Lower leg skin (tissue), 4 donors: ENCODE data around the gene GNG12. TPM values are rescaled to one million over a fixed set of nuclear protein-coding genes. Genes with fewer than 3 reads are reported as not detected.
A peak's percentile ranks its signal among the peaks of the same experiment; 100 is the strongest.

Experiments used
- DNase-seq, 2 donors: peaks; one replicate each; pipeline ENCODE4 v3.0.0-alpha.2; 2019; ENCODE audit warnings: low spot score in 2 of 2
- H3K4me3 ChIP-seq: fragments of 200-600 bp; sonication (generic); 2 replicates; pipeline ENCODE4 v1.5.1; 2017; ENCODE audit warnings: mild to moderate bottlenecking, low read depth; ENCODE audit not compliant: poor library complexity, severe bottlenecking
- CTCF ChIP-seq, 3 donors: fragments of 450-650 bp; IDR thresholded peaks; one replicate each; pipeline ENCODE4 v1.5.1; 2016; ENCODE audit warnings: antibody characterized with exemption in 3 of 3, mild to moderate bottlenecking in 3 of 3, moderate library complexity in 2 of 3
- POLR2A ChIP-seq, 2 donors: fragments of 450-650 bp; IDR thresholded peaks; one replicate each; pipeline ENCODE4 v1.6.1; 2016 to 2017; ENCODE audit warnings: antibody characterized with exemption in 2 of 2, mild to moderate bottlenecking in 1 of 2, moderate library complexity in 1 of 2
- WGBS, 2 donors: methylation state at CpG; one replicate each; pipeline ENCODE4 v1.1.5; 2018; 5-methylcytosine and 5-hydroxymethylcytosine counted together
- intact Hi-C: fragments of 100-400 bp; cut with DNase I; formaldehyde crosslinking; loops from one replicate; pipeline ENCODE4 v1.15.0; 2023; ENCODE audit warnings: low total_unique reads
- total RNA-seq, 4 donors: library from RNA; depleted of rRNA; stranded (reverse); fragments of >200 nt; gene quantifications; one replicate each; pipeline ENCODE4 v1.1.0, GENCODE V29; 2016

Gene GNG12
- total RNA-seq, 4 donors from 2014 or later, result 89.7 to 113 (median 99.2) TPM

DNA sequence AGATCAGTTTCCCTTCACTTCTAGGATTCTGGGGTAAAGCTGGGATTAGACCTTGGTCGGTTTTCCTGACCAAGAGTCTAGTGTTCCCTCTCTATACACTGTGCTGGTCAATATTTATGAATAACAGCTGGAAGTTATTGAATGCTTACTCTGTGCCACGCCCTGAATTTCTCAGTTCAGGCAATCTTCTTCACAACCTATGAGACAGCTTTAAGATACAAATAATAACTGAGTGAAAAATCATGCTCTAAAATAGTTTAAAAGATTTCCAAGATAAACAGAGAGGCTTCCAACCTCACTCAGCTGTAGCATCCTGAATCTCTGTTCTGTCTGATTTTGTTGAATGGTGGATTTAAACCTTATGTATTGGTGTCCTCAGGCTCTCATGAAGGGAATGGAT, 72.2 kb downstream of the GNG12 start:
- WGBS, 2 donors, result 56 to 58% methylated on average over 2 of the region's 2 CpGs
- no peak overlapping the region for H3K4me3 ChIP-seq
- intact Hi-C loops, result loop anchor here (5.0 kb wide), 1 partner anchor 229 kb away; no protein-coding TSS in a partner anchor
- DNase-seq, result no peak
- TF ChIP-seq CTCF (IDR thresholded peaks at IDR 0.05) (no peak), POLR2A (IDR thresholded peaks at IDR 0.05) (no peak)

DNA sequence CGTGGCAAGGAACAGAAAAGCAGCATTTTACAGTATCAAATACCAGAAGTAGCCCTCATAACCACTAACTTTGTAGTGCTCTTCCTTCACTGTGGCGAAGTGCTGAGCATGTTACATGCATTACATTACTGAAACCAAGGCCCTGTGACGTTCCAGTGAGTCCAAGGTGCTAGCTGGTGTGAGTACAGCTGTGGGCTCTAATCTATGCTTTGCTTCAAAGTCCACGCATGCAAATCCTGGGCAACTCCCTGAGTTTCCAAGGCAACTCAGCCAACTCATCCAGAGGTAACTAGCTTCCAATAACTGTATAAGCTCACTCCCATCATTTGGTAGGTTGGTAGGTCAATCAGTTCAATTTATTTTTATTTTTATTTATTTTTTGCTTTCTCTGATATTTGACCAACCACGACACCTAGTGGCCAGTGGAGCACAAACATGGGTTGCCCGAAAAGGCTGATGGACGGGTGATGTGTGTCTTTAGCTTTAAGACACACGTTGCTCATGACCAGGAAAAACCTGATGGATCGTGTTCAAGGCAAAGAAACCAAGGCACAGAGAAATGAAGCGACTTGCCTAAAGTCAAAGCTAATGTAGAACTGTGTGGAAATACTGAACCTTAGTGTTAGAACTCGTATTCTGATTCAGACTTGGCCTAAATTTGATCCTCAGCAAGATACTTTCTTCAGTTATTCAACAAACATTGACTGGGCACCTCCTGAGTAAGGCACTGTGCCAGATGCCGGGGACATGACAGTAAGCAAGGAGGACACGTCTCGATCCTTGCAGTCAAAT, 73.0 kb downstream of the GNG12 start:
- TF ChIP-seq CTCF (IDR thresholded peaks at IDR 0.05), result peak in 1 of 3 donors; percentile 92
- TF ChIP-seq POLR2A (IDR thresholded peaks at IDR 0.05), result no peak
- no peak overlapping the region for H3K4me3 ChIP-seq
- DNase-seq, result peak; percentile 58 to 89
- intact Hi-C loops, result loop anchor here (5.0 kb wide), 1 partner anchor 228 kb away; no protein-coding TSS in a partner anchor
- WGBS, 2 donors, result 23 to 27% methylated on average over 14 of the region's 14 CpGs

GRCh38 chr1:67759692-67760029, 73.6 kb downstream of the GNG12 start:
- H3K4me3 ChIP-seq, result no peak overlapping the region
- DNase-seq, result no peak
- intact Hi-C loops, result loop anchor here (5.0 to 10.0 kb wide), 2 partner anchors 75 to 227 kb away; partner anchors contain the start of gene GADD45A
- TF ChIP-seq CTCF (IDR thresholded peaks at IDR 0.05), result no peak
- TF ChIP-seq POLR2A (IDR thresholded peaks at IDR 0.05), result no peak

- TF ChIP-seq CTCF (IDR thresholded peaks at IDR 0.05) (no peak), POLR2A (IDR thresholded peaks at IDR 0.05) (no peak)
- intact Hi-C loops, result loop anchor here (10.0 kb wide), 1 partner anchor 74 kb away; the partner anchor contains the start of gene GADD45A
- DNase-seq, result no peak
- WGBS, 2 donors, result 88 to 91% methylated on average over 3 of the region's 3 CpGs
- H3K4me3 ChIP-seq, result no peak overlapping the region
Observed at GRCh38 chr1:67759066-67759465, 74.2 kb downstream of the GNG12 start.

- no peak for DNase-seq
- TF ChIP-seq POLR2A (IDR thresholded peaks at IDR 0.05) (no peak), CTCF (IDR thresholded peaks at IDR 0.05) (no peak)
- intact Hi-C loops, result loop anchor here (10.0 kb wide), 1 partner anchor 71 kb away; the partner anchor contains the start of gene GADD45A
- WGBS, 2 donors, result 45 to 59% methylated on average over 2 of the region's 2 CpGs
- H3K4me3 ChIP-seq, result no peak overlapping the region
Observed at GRCh38 chr1:67755619-67756018, 77.6 kb downstream of the GNG12 start.
